Measurements from ENCODE around the gene VENTX. TPM values are rescaled to one million over a fixed set of nuclear protein-coding genes. Genes with fewer than 3 reads are reported as not detected.

Gene VENTX
- total and polyA plus RNA-seq, 5 experiments from 2014 or later = not detected

- peaks cover 0 to 3% (median 0%) of the 10 kb centered on the region in 9 donors for H3K9me3 Mint-ChIP-seq
- H3K4me1 Mint-ChIP-seq = peaks cover 7 to 28% (median 23%) of the 10 kb centered on the region in 4 donors
- no peaks in the 10 kb centered on the region for H3K36me3 Mint-ChIP-seq
- DNase-seq (no peak), ATAC-seq (peak; percentile 31 to 53)
- POLR2A ChIA-PET = no interaction called here
- H3K4me3 Mint-ChIP-seq = peak overlapping the region in 1 of 10 donors; percentile 76
- no peak overlapping the region for H3K27ac Mint-ChIP-seq
- peaks cover 22 to 69% (median 52%) of the 10 kb centered on the region in 5 donors for H3K27me3 Mint-ChIP-seq
Observed at GRCh38 chr10:133236401-133237240, 1.0 kb upstream of the VENTX start.

GRCh38 chr10:133237241-133237587 lies 441 bp upstream of the VENTX start:
- Mint-ChIP-seq H3K9me3 (peaks cover 0 to 3% (median 0%) of the 10 kb centered on the region in 9 donors), H3K27me3 (peaks cover 20 to 67% (median 48%) of the 10 kb centered on the region in 5 donors), H3K36me3 (no peaks in the 10 kb centered on the region), H3K4me1 (peaks cover 7 to 33% (median 25%) of the 10 kb centered on the region in 4 donors), H3K4me3 (peak overlapping the region in 3 of 10 donors; percentile 55 to 67 (median 57)), H3K27ac (no peak overlapping the region)
- ATAC-seq = no peak
- DNase-seq = no peak
- POLR2A ChIA-PET = no interaction called here

- Mint-ChIP-seq H3K27me3 (peaks cover 24 to 66% (median 55%) of the 10 kb centered on the region in 5 donors), H3K36me3 (no peaks in the 10 kb centered on the region), H3K27ac (no peak overlapping the region), H3K4me1 (peaks cover 11 to 43% (median 32%) of the 10 kb centered on the region in 4 donors), H3K9me3 (peaks cover 0 to 3% (median 0%) of the 10 kb centered on the region in 9 donors), H3K4me3 (peak overlapping the region in 5 of 10 donors; percentile 22 to 65 (median 52))
- POLR2A ChIA-PET = no interaction called here
- DNase-seq (no peak), ATAC-seq (no peak)
Observed at GRCh38 chr10:133238466-133238804, 780 bp downstream of the VENTX start.

GRCh38 chr10:133239990-133240389 lies 2.3 kb downstream of the VENTX start:
- Mint-ChIP-seq H3K4me1 (peaks cover 11 to 41% (median 30%) of the 10 kb centered on the region in 4 donors), H3K9me3 (peaks cover 0 to 3% (median 0%) of the 10 kb centered on the region in 9 donors), H3K27ac (no peak overlapping the region), H3K36me3 (no peaks in the 10 kb centered on the region), H3K27me3 (peaks cover 17 to 57% (median 51%) of the 10 kb centered on the region in 5 donors), H3K4me3 (no peak overlapping the region)
- DNase-seq (no peak), ATAC-seq (no peak)
- POLR2A ChIA-PET = no interaction called here

- Mint-ChIP-seq H3K27me3 (peaks cover 15 to 60% (median 45%) of the 10 kb centered on the region in 5 donors), H3K4me3 (peak overlapping the region; percentile 65 to 87 (median 83)), H3K27ac (peak overlapping the region in 1 of 10 donors; percentile 11), H3K9me3 (peaks cover 0 to 3% (median 0%) of the 10 kb centered on the region in 9 donors), H3K4me1 (peaks cover 8 to 32% (median 26%) of the 10 kb centered on the region in 4 donors), H3K36me3 (no peaks in the 10 kb centered on the region)
- DNase-seq = peak in 1 of 10 donors; percentile 26
- POLR2A ChIA-PET = no interaction called here
- peak; percentile 48 to 65 for ATAC-seq
Observed at GRCh38 chr10:133241501-133242205, 4.0 kb downstream of the VENTX start.

GRCh38 chr10:133242611-133243356 lies 5.1 kb downstream of the VENTX start:
- ATAC-seq = no peak
- Mint-ChIP-seq H3K27me3 (peaks cover 15 to 57% (median 47%) of the 10 kb centered on the region in 5 donors), H3K27ac (peak overlapping the region in 3 of 10 donors; percentile 14 to 63 (median 34)), H3K36me3 (no peaks in the 10 kb centered on the region), H3K9me3 (peaks cover 0 to 3% (median 0%) of the 10 kb centered on the region in 9 donors), H3K4me1 (peaks cover 8 to 32% (median 25%) of the 10 kb centered on the region in 4 donors), H3K4me3 (peak overlapping the region in 8 of 10 donors; percentile 3 to 73 (median 30))
- no peak for DNase-seq
- POLR2A ChIA-PET = no interaction called here

GRCh38 chr10:133243593-133243992 lies 5.9 kb downstream of the VENTX start:
- peaks cover 14 to 53% (median 45%) of the 10 kb centered on the region in 5 donors for H3K27me3 Mint-ChIP-seq

GRCh38 chr10:133245439-133246235 lies 8.0 kb downstream of the VENTX start:
- Mint-ChIP-seq H3K27me3 (peaks cover 11 to 40% (median 33%) of the 10 kb centered on the region in 5 donors), H3K9me3 (no peaks in the 10 kb centered on the region), H3K27ac (no peak overlapping the region), H3K4me1 (peaks cover 15 to 25% (median 21%) of the 10 kb centered on the region in 4 donors), H3K4me3 (no peak overlapping the region), H3K36me3 (no peaks in the 10 kb centered on the region)
- POLR2A ChIA-PET = no interaction called here
- ATAC-seq (no peak), DNase-seq (no peak)

More at GRCh38 chr10:133243593-133243992, 5.9 kb downstream of the VENTX start:
- H3K27ac Mint-ChIP-seq = no peak overlapping the region
- peak overlapping the region in 1 of 10 donors; percentile 11 for H3K4me3 Mint-ChIP-seq
- POLR2A ChIA-PET = no interaction called here
- DNase-seq (no peak), ATAC-seq (no peak)
- H3K9me3 Mint-ChIP-seq = peaks cover 0 to 3% (median 0%) of the 10 kb centered on the region in 9 donors
- peaks cover 8 to 31% (median 25%) of the 10 kb centered on the region in 4 donors for H3K4me1 Mint-ChIP-seq
- H3K36me3 Mint-ChIP-seq = no peaks in the 10 kb centered on the region

GRCh38 chr10:133246236-133246626 lies 8.6 kb downstream of the VENTX start:
- H3K4me3 Mint-ChIP-seq = no peak overlapping the region
- DNase-seq (no peak), ATAC-seq (no peak)
- H3K4me1 Mint-ChIP-seq = peaks cover 11 to 19% (median 16%) of the 10 kb centered on the region in 4 donors
- no peak overlapping the region for H3K27ac Mint-ChIP-seq
- H3K27me3 Mint-ChIP-seq = peaks cover 8 to 34% (median 27%) of the 10 kb centered on the region in 5 donors
- POLR2A ChIA-PET = no interaction called here
- H3K9me3 Mint-ChIP-seq = no peaks in the 10 kb centered on the region
- no peaks in the 10 kb centered on the region for H3K36me3 Mint-ChIP-seq

- no peaks in the 10 kb centered on the region for H3K36me3 Mint-ChIP-seq
- ATAC-seq (no peak), DNase-seq (no peak)
- H3K27me3 Mint-ChIP-seq = peaks cover 4 to 23% (median 11%) of the 10 kb centered on the region in 5 donors
- peaks cover 4 to 8% (median 6%) of the 10 kb centered on the region in 4 donors for H3K4me1 Mint-ChIP-seq
- POLR2A ChIA-PET = no interaction called here
- no peaks in the 10 kb centered on the region for H3K9me3 Mint-ChIP-seq
- H3K27ac Mint-ChIP-seq = no peak overlapping the region
- no peak overlapping the region for H3K4me3 Mint-ChIP-seq
Observed at GRCh38 chr10:133247681-133248333, 10.2 kb downstream of the VENTX start.

GRCh38 chr10:133248334-133248715 lies 10.7 kb downstream of the VENTX start:
- Mint-ChIP-seq H3K36me3 (no peaks in the 10 kb centered on the region), H3K27ac (no peak overlapping the region), H3K4me1 (peaks cover 0 to 8% (median 1%) of the 10 kb centered on the region in 4 donors), H3K4me3 (no peak overlapping the region), H3K9me3 (no peaks in the 10 kb centered on the region), H3K27me3 (peaks cover 0 to 18% (median 7%) of the 10 kb centered on the region in 5 donors)
- DNase-seq (no peak), ATAC-seq (no peak)
- POLR2A ChIA-PET = no interaction called here
